Neutrophil (primary cell): ENCODE measurements around the gene MEF2C.
A peak's percentile ranks its signal among the peaks of the same experiment; 100 is the strongest.

Source experiments
- H3K27ac ChIP-seq: fragments of 200-600 bp; sonication (generic); 2 replicates; pipeline ENCODE4 v1.5.1; 2016; ENCODE audit warnings: mild to moderate bottlenecking, moderate library complexity
- H3K27me3 ChIP-seq: fragments of 200-600 bp; sonication (generic); 2 replicates; pipeline ENCODE4 v1.6.0; 2016; ENCODE audit warnings: mild to moderate bottlenecking
- H3K36me3 ChIP-seq: fragments of 200-600 bp; sonication (generic); 2 replicates; pipeline ENCODE4 v1.5.1; 2017
- H3K4me1 ChIP-seq, 2 experiments: fragments of 200-600 bp in 1 of 2; sonication (generic) in 1 of 2; 1 replicate in 1 of 2; 2 replicates in 1 of 2; pipeline versions ENCODE4 v1.5.1 to v1.6.1; 2013 to 2016; ENCODE audit warnings: low read depth in 1 of 2, low read length in 1 of 2, mild to moderate bottlenecking in 1 of 2, moderate library complexity in 1 of 2; ENCODE audit not compliant: control insufficient read depth in 1 of 2, insufficient read depth in 1 of 2
- H3K4me3 ChIP-seq, 2 experiments: fragments of 200-600 bp in 1 of 2; sonication (generic) in 1 of 2; 1 replicate in 1 of 2; 2 replicates in 1 of 2; pipeline ENCODE4 v1.5.1; 2013 to 2016; ENCODE audit warnings: low read depth in 1 of 2, low read length in 1 of 2, mild to moderate bottlenecking in 1 of 2, moderate library complexity in 1 of 2
- H3K9me3 ChIP-seq: fragments of 200-600 bp; sonication (generic); 2 replicates; pipeline ENCODE4 v1.5.1; 2016
- TF ChIP-seq, protein P1 (sequence below): fragments of 200-600 bp; sonication (generic); IDR thresholded peaks from 2 replicates; pipeline ENCODE4 v1.5.1; 2016; ENCODE audit warnings: antibody characterized with exemption

MEF2C gene

DNA sequence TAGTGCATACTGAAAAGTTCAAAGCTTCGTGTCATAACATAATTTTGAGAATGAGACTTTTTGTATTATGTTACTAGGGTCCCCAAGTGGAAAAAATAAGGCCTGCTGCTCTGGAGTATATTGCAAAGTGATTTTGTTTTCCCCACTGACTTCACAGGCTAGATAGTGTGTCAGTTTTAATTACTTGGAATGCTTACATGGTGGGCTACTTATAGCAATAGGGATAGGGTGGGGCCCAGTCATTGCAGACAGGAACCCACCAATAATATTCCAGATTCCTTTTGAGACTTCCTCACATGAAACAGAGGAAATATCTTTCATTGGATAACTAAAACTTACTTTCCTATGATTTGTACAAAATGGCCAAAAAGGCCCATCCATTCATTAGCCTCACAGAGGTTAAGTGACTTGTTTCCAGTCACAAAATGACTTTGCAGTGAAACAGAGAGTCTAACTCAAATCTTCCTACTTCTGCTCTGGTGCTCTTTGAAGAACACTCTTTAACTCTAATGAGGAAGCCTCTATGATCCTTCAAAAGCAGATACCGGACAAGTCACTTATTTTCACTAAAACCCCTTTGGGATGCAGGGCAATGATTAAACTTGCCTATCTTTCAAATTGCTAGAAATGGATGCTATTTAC is 16.2 kb upstream of the MEF2C start:
- Histone ChIP-seq H3K36me3 (no peaks in the 10 kb centered on the region), H3K27ac (no peak overlapping the region), H3K27me3 (no peaks in the 10 kb centered on the region), H3K4me3 (no peak overlapping the region), H3K4me1 (no peaks in the 10 kb centered on the region), H3K9me3 (no peaks in the 10 kb centered on the region)
- TF ChIP-seq, protein P1, sequence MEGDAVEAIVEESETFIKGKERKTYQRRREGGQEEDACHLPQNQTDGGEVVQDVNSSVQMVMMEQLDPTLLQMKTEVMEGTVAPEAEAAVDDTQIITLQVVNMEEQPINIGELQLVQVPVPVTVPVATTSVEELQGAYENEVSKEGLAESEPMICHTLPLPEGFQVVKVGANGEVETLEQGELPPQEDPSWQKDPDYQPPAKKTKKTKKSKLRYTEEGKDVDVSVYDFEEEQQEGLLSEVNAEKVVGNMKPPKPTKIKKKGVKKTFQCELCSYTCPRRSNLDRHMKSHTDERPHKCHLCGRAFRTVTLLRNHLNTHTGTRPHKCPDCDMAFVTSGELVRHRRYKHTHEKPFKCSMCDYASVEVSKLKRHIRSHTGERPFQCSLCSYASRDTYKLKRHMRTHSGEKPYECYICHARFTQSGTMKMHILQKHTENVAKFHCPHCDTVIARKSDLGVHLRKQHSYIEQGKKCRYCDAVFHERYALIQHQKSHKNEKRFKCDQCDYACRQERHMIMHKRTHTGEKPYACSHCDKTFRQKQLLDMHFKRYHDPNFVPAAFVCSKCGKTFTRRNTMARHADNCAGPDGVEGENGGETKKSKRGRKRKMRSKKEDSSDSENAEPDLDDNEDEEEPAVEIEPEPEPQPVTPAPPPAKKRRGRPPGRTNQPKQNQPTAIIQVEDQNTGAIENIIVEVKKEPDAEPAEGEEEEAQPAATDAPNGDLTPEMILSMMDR: no peak

GRCh38 chr5:88897748-88898147 is 14.8 kb upstream of the MEF2C start:
- TF ChIP-seq, protein P1: no peak
- Histone ChIP-seq H3K27me3 (no peaks in the 10 kb centered on the region), H3K27ac (no peak overlapping the region), H3K9me3 (no peaks in the 10 kb centered on the region), H3K36me3 (no peaks in the 10 kb centered on the region), H3K4me1 (no peaks in the 10 kb centered on the region), H3K4me3 (no peak overlapping the region)

DNA sequence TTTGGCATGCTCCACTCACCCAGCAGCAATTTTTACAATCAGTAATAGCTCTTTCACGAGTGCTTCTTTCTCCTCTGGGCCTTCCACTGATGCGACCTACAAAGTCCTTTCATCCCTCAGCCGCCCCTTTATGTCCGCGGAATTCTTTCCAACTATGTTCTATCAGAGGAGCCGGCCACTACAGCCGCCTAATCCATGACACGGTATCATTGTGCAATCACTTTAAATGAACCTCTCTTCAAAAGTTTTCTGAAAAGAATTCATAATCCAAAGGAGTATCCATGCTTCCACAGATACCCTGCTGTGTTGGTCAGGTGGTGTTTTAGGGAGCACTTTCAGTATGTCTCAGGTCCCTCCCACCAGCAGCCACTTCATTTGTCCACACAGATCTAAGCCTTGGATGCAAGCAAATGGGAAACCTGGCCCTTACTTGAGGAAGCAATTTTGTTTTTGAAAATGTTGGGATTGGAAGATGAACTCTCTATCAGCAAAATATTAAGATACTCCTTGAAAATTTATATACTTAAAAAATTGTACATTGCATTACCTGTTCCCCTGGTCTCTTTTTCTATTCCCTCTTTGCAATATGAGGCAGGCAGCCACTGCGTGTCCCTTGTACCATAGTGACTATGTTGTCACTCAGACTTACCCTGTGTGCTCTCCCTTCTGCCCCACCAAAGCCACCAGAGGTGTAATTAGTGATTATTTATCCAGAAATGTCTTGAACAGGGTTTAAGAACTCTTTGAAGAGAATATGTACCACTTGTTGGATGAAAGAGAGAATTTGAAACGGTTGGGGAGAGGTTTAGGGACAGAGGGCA is 12.9 kb upstream of the MEF2C start:
- Histone ChIP-seq H3K9me3 (no peaks in the 10 kb centered on the region), H3K4me1 (no peaks in the 10 kb centered on the region), H3K4me3 (no peak overlapping the region), H3K36me3 (no peaks in the 10 kb centered on the region), H3K27ac (no peak overlapping the region), H3K27me3 (peaks cover 3% of the 10 kb centered on the region)
- TF ChIP-seq, protein P1: no peak

DNA sequence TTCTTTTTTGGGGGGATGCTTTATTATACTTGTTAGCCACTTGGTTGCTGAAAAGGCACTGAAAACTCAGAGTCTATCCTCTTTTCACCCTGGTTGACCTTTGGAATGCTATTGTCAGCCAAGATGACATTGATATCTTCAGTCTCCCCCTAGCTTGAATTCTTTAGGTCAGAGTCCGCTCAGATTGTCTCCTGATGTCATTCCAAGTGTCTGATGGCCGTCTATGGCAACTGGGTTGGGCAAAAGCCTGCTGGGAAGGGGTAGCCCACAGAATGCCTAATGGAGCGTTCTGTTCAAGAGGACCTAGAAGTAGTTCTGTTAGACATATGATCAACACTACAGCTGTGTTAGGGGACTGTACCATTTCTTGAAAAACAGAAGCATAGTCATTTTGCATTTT is 9.7 kb upstream of the MEF2C start:
- H3K27me3 ChIP-seq: peaks cover 34% of the 10 kb centered on the region
- H3K4me3 ChIP-seq: no peak overlapping the region
- H3K36me3 ChIP-seq: no peaks in the 10 kb centered on the region
- no peaks in the 10 kb centered on the region for H3K9me3 ChIP-seq
- TF ChIP-seq, protein P1: no peak
- H3K4me1 ChIP-seq: peaks cover 12 to 13% of the 10 kb centered on the region in 2 experiments
- no peak overlapping the region for H3K27ac ChIP-seq

- H3K4me1 ChIP-seq: peaks cover 12 to 19% of the 10 kb centered on the region in 2 experiments
- H3K9me3 ChIP-seq: no peaks in the 10 kb centered on the region
- H3K4me3 ChIP-seq: peak overlapping the region; percentile 64 to 77
- no peak overlapping the region for H3K27ac ChIP-seq
- H3K36me3 ChIP-seq: no peaks in the 10 kb centered on the region
- H3K27me3 ChIP-seq: peaks cover 54% of the 10 kb centered on the region
- TF ChIP-seq, protein P1: no peak
These were observed 7.2 kb upstream of the MEF2C start for GRCh38 chr5:88890070-88890781.
